GM12892 (cell line): ENCODE measurements around the gene TSC22D1.

Experiments used
- POLR2A ChIP-seq: IDR thresholded peaks from 2 replicates; pipeline ENCODE4 v1.6.1; 2011; ENCODE audit warnings: low read depth, low read length, control low read depth
- POLR2AphosphoS5 ChIP-seq: IDR thresholded peaks from 2 replicates; pipeline ENCODE4 v1.6.1; 2011; ENCODE audit warnings: low read depth, low read length, control low read depth
- TAF1 ChIP-seq: IDR thresholded peaks from 2 replicates; pipeline ENCODE4 v1.6.1; 2011; ENCODE audit warnings: low read depth, mild to moderate bottlenecking, control low read depth, low read length, borderline replicate concordance

DNA sequence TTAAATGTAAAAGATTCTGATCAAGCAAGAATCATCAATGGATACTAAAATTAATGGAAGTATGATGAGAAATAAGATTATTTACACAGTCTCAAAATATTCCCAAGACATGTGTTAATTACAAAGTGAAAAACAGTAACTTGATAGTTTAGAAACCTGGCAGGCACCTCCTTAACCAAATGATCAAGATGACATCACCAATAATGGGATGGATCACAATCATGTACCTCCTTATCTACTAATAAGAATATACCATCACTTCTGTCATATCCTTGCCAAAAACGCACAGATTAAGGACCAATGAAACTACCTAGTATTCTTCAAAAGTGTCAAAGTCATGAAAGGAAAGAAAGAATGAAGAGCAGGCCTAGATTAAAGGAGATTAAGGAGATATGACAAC lies 30.0 kb downstream of the TSC22D1 start:
- TF ChIP-seq POLR2A (no peak), POLR2AphosphoS5 (no peak), TAF1 (no peak)
